Loucy (cell line): ENCODE data around the gene ASB2.

Experiments
- CTCF ChIP-seq: fragments of 200-600 bp; sonication (generic); conservative IDR thresholded peaks from 2 replicates; pipeline ENCODE4 v1.5.1; 2014; ENCODE audit warnings: mild to moderate bottlenecking, antibody characterized with exemption, low read length
- EZH2phosphoT487 ChIP-seq: fragments of 200-600 bp; IDR thresholded peaks from 2 replicates; pipeline ENCODE4 v1.6.1; 2018; ENCODE audit warnings: antibody characterized with exemption, mild to moderate bottlenecking, moderate library complexity, borderline replicate concordance

GRCh38 chr14:94015223-94015622, 38.9 kb upstream of the ASB2 start:
- TF ChIP-seq CTCF (no peak; the same call in 1 of the 2 replicates), EZH2phosphoT487 (no peak)
